HepG2 (cell line): ENCODE data around the gene STARD10. TPM values are rescaled to one million over a fixed set of nuclear protein-coding genes. Genes with fewer than 3 reads are reported as not detected.

ENCODE experiments used
- AHR ChIP-seq: IDR thresholded peaks from 2 replicates; pipeline ENCODE4 v1.6.1; 2018; ENCODE audit warnings: missing genetic modification reagents, missing compliant biosample characterization
- BRCA1 ChIP-seq: sonication (generic); formaldehyde crosslinking; IDR thresholded peaks from 2 replicates; pipeline ENCODE4 v1.4.0; 2020; ENCODE audit warnings: missing genetic modification reagents
- CERS6 ChIP-seq: sonication (generic); formaldehyde crosslinking; IDR thresholded peaks from 2 replicates; pipeline ENCODE4 v1.5.0; 2020; ENCODE audit warnings: missing genetic modification reagents
- DMTF1 ChIP-seq: sonication (generic); formaldehyde crosslinking; IDR thresholded peaks from 2 replicates; pipeline ENCODE4 v1.4.0; 2020; ENCODE audit warnings: mild to moderate bottlenecking, missing genetic modification reagents
- FIP1L1 ChIP-seq: fragments of 200-400 bp; formaldehyde crosslinking; IDR thresholded peaks from 2 replicates; pipeline ENCODE4 v1.6.1; 2018; ENCODE audit warnings: low read depth, mild to moderate bottlenecking, low read length, moderate library complexity, borderline replicate concordance; ENCODE audit not compliant: insufficient read depth
- JUNB ChIP-seq: sonication (generic); formaldehyde crosslinking; IDR thresholded peaks from 2 replicates; pipeline ENCODE4 v1.8.0; 2022; ENCODE audit warnings: missing genetic modification reagents, mild to moderate bottlenecking, borderline replicate concordance
- KAT7 ChIP-seq: IDR thresholded peaks from 2 replicates; pipeline ENCODE4 v1.6.1; 2018; ENCODE audit warnings: borderline replicate concordance, missing compliant biosample characterization
- KDM6A ChIP-seq: IDR thresholded peaks from 2 replicates; pipeline ENCODE4 v1.6.1; 2016; ENCODE audit warnings: low read depth
- LCORL ChIP-seq, 2 experiments: fragments of 450-650 bp in 1 of 2; sonication (generic) in 1 of 2; formaldehyde crosslinking in 1 of 2; IDR thresholded peaks; 2 replicates each; pipeline versions ENCODE4 v1.5.0 to v1.6.1; 2017 to 2020; ENCODE audit warnings: antibody characterized with exemption in 1 of 2, missing genetic modification reagents in 1 of 2
- POLR2AphosphoS2 ChIP-seq: IDR thresholded peaks from 2 replicates; pipeline ENCODE4 v1.6.1; 2011; ENCODE audit warnings: low read depth, low read length, improper control_type of control experiment
- SALL1 ChIP-seq: sonication (generic); formaldehyde crosslinking; IDR thresholded peaks from 2 replicates; pipeline ENCODE4 v1.8.0; 2022; ENCODE audit warnings: mild to moderate bottlenecking, missing genetic modification reagents
- SRSF1 ChIP-seq: fragments of 200-400 bp; formaldehyde crosslinking; optimal IDR thresholded peaks from 2 replicates; pipeline ENCODE3; 2017; ENCODE audit warnings: mild to moderate bottlenecking, low read depth, low read length, moderate library complexity
- STAG1 ChIP-seq: sonication (generic); formaldehyde crosslinking; IDR thresholded peaks from 2 replicates; pipeline ENCODE4 v1.4.0; 2020; ENCODE audit warnings: missing genetic modification reagents
- TFDP2 ChIP-seq: sonication (generic); formaldehyde crosslinking; IDR thresholded peaks from 2 replicates; pipeline ENCODE4 v1.4.0; 2020; ENCODE audit warnings: missing genetic modification reagents
- ZBTB42 ChIP-seq: sonication (generic); formaldehyde crosslinking; IDR thresholded peaks from 2 replicates; pipeline ENCODE4 v1.5.0; 2020; ENCODE audit warnings: mild to moderate bottlenecking, missing genetic modification reagents
- ZNF232 ChIP-seq: sonication (generic); formaldehyde crosslinking; IDR thresholded peaks from 2 replicates; pipeline ENCODE4 v1.4.0; 2020; ENCODE audit warnings: missing genetic modification reagents, borderline replicate concordance
- ZNF329 ChIP-seq: sonication (generic); formaldehyde crosslinking; IDR thresholded peaks from 2 replicates; pipeline ENCODE4 v1.9.0; 2021; ENCODE audit warnings: low read depth, mild to moderate bottlenecking, missing genetic modification reagents
- ZNF747 ChIP-seq: sonication (generic); formaldehyde crosslinking; IDR thresholded peaks from 2 replicates; pipeline ENCODE4 v1.8.1; 2023; ENCODE audit warnings: missing genetic modification reagents, mild to moderate bottlenecking, borderline replicate concordance
- ZNF761 ChIP-seq: sonication (generic); formaldehyde crosslinking; conservative IDR thresholded peaks from 2 replicates; pipeline ENCODE4 v1.4.0; 2020; ENCODE audit warnings: mild to moderate bottlenecking, missing genetic modification reagents
- ZNF788 ChIP-seq: sonication (generic); formaldehyde crosslinking; IDR thresholded peaks from 2 replicates; pipeline ENCODE4 v1.5.0; 2020; ENCODE audit warnings: mild to moderate bottlenecking, missing genetic modification reagents, borderline replicate concordance
- ZSCAN22 ChIP-seq: sonication (generic); formaldehyde crosslinking; IDR thresholded peaks from 2 replicates; pipeline ENCODE4 v1.4.0; 2020; ENCODE audit warnings: mild to moderate bottlenecking, missing genetic modification reagents
- ZXDC ChIP-seq: sonication (generic); formaldehyde crosslinking; IDR thresholded peaks from 2 replicates; pipeline ENCODE4 v1.5.0; 2020; ENCODE audit warnings: mild to moderate bottlenecking, missing genetic modification reagents
- polyA plus RNA-seq, 8 experiments: library from polyadenylated mRNA; depleted of rRNA in 3 of 8; stranded (reverse) in 7 of 8; unstranded in 1 of 8; fragments of >200 nt; fragmentation: Illumina TruSeq in 4 of 8; extraction: Trizol in 4 of 8; gene quantifications; 2 replicates each; pipeline versions ENCODE4 v1.2.1 to v1.2.3, GENCODE V29; 2011 to 2016; ENCODE audit warnings: low read depth in 4 of 8, missing spikeins in 1 of 8, mixed read lengths in 1 of 8; ENCODE audit not compliant: insufficient read depth in 1 of 8
- total RNA-seq, 5 experiments: library from RNA; depleted of rRNA; stranded (reverse); fragments of >200 nt; fragmentation: Illumina TruSeq; extraction: Trizol; gene quantifications; 2 replicates each; pipeline ENCODE4 v1.2.3, GENCODE V29; 2016; ENCODE audit warnings: low read depth in 1 of 5

The STARD10 gene
- total and polyA plus RNA-seq, 2 of the 13 experiments (the other 11 are each of a cell fraction or from before 2014, with no cell fraction given): 260 to 341 TPM

- TF ChIP-seq BRCA1 (CRISPR knock-in tag) (peak; percentile 57; the same call in 1 of the 2 replicates), KAT7 (CRISPR knock-in tag) (no peak), ZNF329 (CRISPR knock-in tag) (no peak), DMTF1 (CRISPR knock-in tag) (no peak), KDM6A (CRISPR knock-in tag) (no peak), ZNF761 (CRISPR knock-in tag) (peak; percentile 84; the same call in 1 of the 2 replicates), ZNF788 (peak; percentile 96; the same call in 1 of the 2 replicates), AHR (CRISPR knock-in tag) (no peak; the same call in 1 of the 2 replicates), ZBTB42 (no peak), ZNF232 (CRISPR knock-in tag) (peak; percentile 71; the same call in 1 of the 2 replicates), SALL1 (CRISPR knock-in tag) (peak; percentile 82), LCORL (IDR thresholded peaks at IDR 0.05) (no peak), LCORL (CRISPR knock-in tag; IDR thresholded peaks at IDR 0.05) (peak; percentile 57; the same call in 1 of the 2 replicates), SRSF1 (peak; percentile 66), CERS6 (no peak), FIP1L1 (no peak), ZXDC (CRISPR knock-in tag) (no peak), ZNF747 (peak; percentile 88), JUNB (no peak), STAG1 (CRISPR knock-in tag) (peak; percentile 78), TFDP2 (CRISPR knock-in tag) (peak; percentile 34; the same call in 1 of the 2 replicates), ZSCAN22 (peak; percentile 56; the same call in 1 of the 2 replicates), POLR2AphosphoS2 (no peak)
Measured at GRCh38 chr11:72793425-72794367, at the start of gene STARD10 (continued).
